ENCODE results near the gene STARD9. TPM values are rescaled to one million over a fixed set of nuclear protein-coding genes. Genes with fewer than 3 reads are reported as not detected.

STARD9 gene
- total and polyA plus RNA-seq, 2 of the 4 experiments (the other 2 are of a cell fraction) = 2.0 to 3.2 TPM

- no peak for ATAC-seq (ENCODE audit: low read depth)
- DNase-seq = no peak
- H3K4me1 ChIP-seq (ENCODE audit: control insufficient read depth, insufficient read depth, low read length) = no peaks in the 10 kb centered on the region
- dilution Hi-C loops (cut with HindIII; ENCODE audit: low sequenced_read_pairs, unreplicated experiment) = no loop called here
- no peak overlapping the region for H4K5ac ChIP-seq (ENCODE audit: low read depth, low read length)
- no peak overlapping the region for H2AK9ac ChIP-seq (replicated peaks; ENCODE audit: low read depth, low read length, poor library complexity)
- H3K4me3 ChIP-seq (ENCODE audit: insufficient read depth, low read depth, low read length) = no peak overlapping the region
- peaks cover 0 to 8% of the 10 kb centered on the region in 2 experiments; a peak in 2 of 4 replicates for H3K79me1 ChIP-seq (ENCODE audit: low read depth in 1 of 2, low read length in 2 of 2)
- intact Hi-C loops (cut with micrococcal nuclease) = loop anchor here (10.0 kb wide), 1 partner anchor 319 kb away; no protein-coding TSS in a partner anchor
- no peak overlapping the region for H2BK120ac ChIP-seq (ENCODE audit: low read depth, low read length)
- ChIA-PET POLR2A (ENCODE audit: unreplicated experiment) (no interaction called here), CTCF (interaction anchor here (0.7 kb wide), 1 partner anchor 222 kb away, joined by 3 read pairs; no protein-coding TSS in a partner anchor)
- BruUV-seq (replicated peaks) = no TSS peak
- H4K91ac ChIP-seq (ENCODE audit: insufficient read depth, low read depth, low read length) = no peak overlapping the region
- no peaks in the 10 kb centered on the region for H3K36me3 ChIP-seq (ENCODE audit: control insufficient read depth, insufficient read depth, low read length)
- H3K9me3 ChIP-seq (ENCODE audit: control insufficient read depth, insufficient read depth, low read length) = no peaks in the 10 kb centered on the region
- no peak overlapping the region for H3K18ac ChIP-seq (ENCODE audit: low read depth, low read length)
- H2AK5ac ChIP-seq (ENCODE audit: low read depth, low read length) = no peak overlapping the region
- H2BK15ac ChIP-seq (ENCODE audit: low read depth, low read length) = no peak overlapping the region
- no peak overlapping the region for H3K14ac ChIP-seq (replicated peaks; ENCODE audit: low read depth, low read length)
- no peaks in the 10 kb centered on the region; the same call in 1 of the 2 replicates for H3K9me1 ChIP-seq (ENCODE audit: insufficient read depth, low read length)
- no peak overlapping the region for H3K56ac ChIP-seq (ENCODE audit: extremely low read depth, insufficient read depth, low read length)
- no peak for TF ChIP-seq BHLHE40 (IDR thresholded peaks at IDR 0.05; ENCODE audit: low read depth, low read length)
- TF ChIP-seq RFX5 (IDR thresholded peaks at IDR 0.05; ENCODE audit: low read depth, low read length) = no peak
- no peak for TF ChIP-seq ELK1 (IDR thresholded peaks at IDR 0.05; ENCODE audit: borderline replicate concordance, low read depth, low read length)
- TF ChIP-seq MAZ (IDR thresholded peaks at IDR 0.05; ENCODE audit: borderline replicate concordance, low read depth, low read length) = no peak
- TF ChIP-seq MAFK (IDR thresholded peaks at IDR 0.05; ENCODE audit: low read depth, low read length) = no peak
- TF ChIP-seq CTCF (conservative IDR thresholded peaks at IDR 0.05; ENCODE audit: low read depth, low read length) = no peak
- no peak for TF ChIP-seq RAD21 (IDR thresholded peaks at IDR 0.05; ENCODE audit: low read length)
- H3K4me2 ChIP-seq (ENCODE audit: low read depth, low read length) = no peak overlapping the region
- no peaks in the 10 kb centered on the region for H4K20me1 ChIP-seq (ENCODE audit: insufficient read depth, low read length)
- in situ Hi-C loops (cut with MboI; ENCODE audit: low sequenced_read_pairs) = no loop called here
- no peak overlapping the region for H2BK5ac ChIP-seq (ENCODE audit: low read depth, low read length, poor library complexity, severe bottlenecking)
- H3K27me3 ChIP-seq (ENCODE audit: control insufficient read depth, insufficient read depth, low read length) = no peaks in the 10 kb centered on the region
- no peak overlapping the region for H2BK20ac ChIP-seq (ENCODE audit: low read depth, low read length)
- no peak overlapping the region for H4K8ac ChIP-seq (ENCODE audit: low read depth in 2 of 2, low read length in 2 of 2)
- WGBS, 2 experiments (ENCODE audit: extremely low coverage in 2 of 2, insufficient read length in 1 of 2) = no CpG with 5 or more reads among the region's 5 CpGs
- H3K9ac ChIP-seq (ENCODE audit: low read depth, low read length) = no peak overlapping the region
- H3K23ac ChIP-seq (ENCODE audit: low read depth, low read length) = no peak overlapping the region
- H3K4ac ChIP-seq (ENCODE audit: low read depth, low read length) = no peak overlapping the region
- no peak overlapping the region for H3K27ac ChIP-seq (ENCODE audit: insufficient read depth, low read length)
- H2AFZ ChIP-seq (replicated peaks; ENCODE audit: low read length, poor library complexity) = no peak overlapping the region
These were observed 129.9 kb downstream of the STARD9 start for GRCh38 chr15:42705336-42705735.

All from IMR-90 (cell line).